Nephron progenitor cell (in vitro differentiated cells): ENCODE results near the gene OR2AT4.

Source experiments
- DNase-seq: peaks from one replicate; pipeline ENCODE4 v3.0.0; 2021
- H3K27ac Mint-ChIP-seq: 2 replicates; pipeline ENCODE4 v1.8.0; 2021; ENCODE audit warnings: mild to moderate bottlenecking, moderate library complexity, mixed read lengths
- H3K27me3 Mint-ChIP-seq: 2 replicates; pipeline ENCODE4 v1.8.0; 2021; ENCODE audit warnings: mild to moderate bottlenecking, low read depth, mixed read lengths; ENCODE audit not compliant: poor library complexity
- H3K36me3 Mint-ChIP-seq: 2 replicates; pipeline ENCODE4 v1.8.0; 2021; ENCODE audit warnings: low read depth, mixed read lengths
- H3K4me1 Mint-ChIP-seq: 2 replicates; pipeline ENCODE4 v1.8.0; 2021; ENCODE audit warnings: mixed read lengths
- H3K4me3 Mint-ChIP-seq: 2 replicates; pipeline ENCODE4 v1.8.0; 2021; ENCODE audit warnings: mild to moderate bottlenecking, moderate library complexity, mixed read lengths
- H3K9me3 Mint-ChIP-seq: 2 replicates; pipeline ENCODE4 v1.8.0; 2021; ENCODE audit warnings: mild to moderate bottlenecking, moderate library complexity, mixed read lengths
- TF ChIP-seq, protein P1 (sequence below): fragments of 200-600 bp; sonication (generic); IDR thresholded peaks from 2 replicates; pipeline ENCODE4 v1.5.0; 2021; ENCODE audit warnings: antibody characterized with exemption

OR2AT4 gene

DNA sequence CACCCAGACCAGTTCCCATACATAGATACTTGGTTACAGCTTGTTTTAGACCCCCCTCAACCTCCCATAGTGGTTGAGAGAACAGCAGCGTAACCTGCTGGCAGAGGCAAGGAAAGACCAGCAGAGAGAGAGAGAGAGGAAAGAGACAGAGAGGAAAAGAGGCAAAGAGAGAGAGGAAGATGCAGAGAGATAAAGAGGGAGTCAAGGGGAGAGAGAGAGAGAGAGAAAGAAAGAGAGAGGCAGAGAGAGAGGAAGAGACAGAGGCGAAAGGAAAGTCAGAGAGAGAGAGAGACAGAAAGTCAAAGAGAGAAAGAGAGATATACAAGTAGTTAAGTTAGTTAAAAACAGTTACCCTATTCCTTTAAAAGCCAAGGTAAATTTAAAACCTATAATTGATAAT, 55.4 kb downstream of the OR2AT4 start:
- Mint-ChIP-seq H3K9me3 (peaks cover 12% of the 10 kb centered on the region), H3K27ac (no peak overlapping the region), H3K4me3 (no peak overlapping the region), H3K4me1 (peaks cover 4% of the 10 kb centered on the region), H3K27me3 (peaks cover 11% of the 10 kb centered on the region), H3K36me3 (no peaks in the 10 kb centered on the region)
- DNase-seq, result no peak
- TF ChIP-seq, protein P1, sequence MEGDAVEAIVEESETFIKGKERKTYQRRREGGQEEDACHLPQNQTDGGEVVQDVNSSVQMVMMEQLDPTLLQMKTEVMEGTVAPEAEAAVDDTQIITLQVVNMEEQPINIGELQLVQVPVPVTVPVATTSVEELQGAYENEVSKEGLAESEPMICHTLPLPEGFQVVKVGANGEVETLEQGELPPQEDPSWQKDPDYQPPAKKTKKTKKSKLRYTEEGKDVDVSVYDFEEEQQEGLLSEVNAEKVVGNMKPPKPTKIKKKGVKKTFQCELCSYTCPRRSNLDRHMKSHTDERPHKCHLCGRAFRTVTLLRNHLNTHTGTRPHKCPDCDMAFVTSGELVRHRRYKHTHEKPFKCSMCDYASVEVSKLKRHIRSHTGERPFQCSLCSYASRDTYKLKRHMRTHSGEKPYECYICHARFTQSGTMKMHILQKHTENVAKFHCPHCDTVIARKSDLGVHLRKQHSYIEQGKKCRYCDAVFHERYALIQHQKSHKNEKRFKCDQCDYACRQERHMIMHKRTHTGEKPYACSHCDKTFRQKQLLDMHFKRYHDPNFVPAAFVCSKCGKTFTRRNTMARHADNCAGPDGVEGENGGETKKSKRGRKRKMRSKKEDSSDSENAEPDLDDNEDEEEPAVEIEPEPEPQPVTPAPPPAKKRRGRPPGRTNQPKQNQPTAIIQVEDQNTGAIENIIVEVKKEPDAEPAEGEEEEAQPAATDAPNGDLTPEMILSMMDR, result no peak

DNA sequence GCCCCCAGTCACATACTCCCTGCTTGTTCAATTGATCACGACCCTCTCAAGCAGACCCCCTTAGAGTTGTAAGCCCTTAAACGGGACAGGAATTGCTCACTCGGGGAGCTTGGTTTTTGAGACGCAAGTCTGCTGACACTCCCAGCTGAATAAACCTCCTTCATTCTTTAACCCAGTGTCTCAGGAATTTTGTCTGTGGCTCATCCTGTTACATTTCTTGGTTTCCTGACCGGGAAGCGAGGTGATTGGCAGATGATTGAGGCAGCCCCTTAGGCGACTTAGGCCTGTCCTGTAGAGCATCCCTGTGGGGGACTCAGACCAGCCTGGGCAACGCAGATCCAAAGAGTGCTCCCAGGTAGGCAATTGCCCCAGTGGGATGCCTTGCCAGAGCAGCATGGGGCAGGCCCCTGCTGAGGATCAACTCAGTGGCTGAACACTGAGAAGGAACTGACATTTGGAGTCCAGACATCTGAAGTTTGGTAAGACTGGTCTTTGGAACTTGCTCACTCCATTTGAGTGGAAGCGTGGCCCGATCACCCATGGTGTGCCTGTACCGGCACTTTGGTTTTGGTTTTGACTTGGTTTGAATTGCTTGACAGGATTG, 56.4 kb downstream of the OR2AT4 start:
- H3K36me3 Mint-ChIP-seq, result no peaks in the 10 kb centered on the region
- TF ChIP-seq, protein P1, result no peak
- H3K27ac Mint-ChIP-seq, result no peak overlapping the region
- peaks cover 10% of the 10 kb centered on the region for H3K4me1 Mint-ChIP-seq
- DNase-seq, result no peak
- H3K9me3 Mint-ChIP-seq, result peaks cover 12% of the 10 kb centered on the region
- H3K27me3 Mint-ChIP-seq, result peaks cover 10% of the 10 kb centered on the region
- no peak overlapping the region for H3K4me3 Mint-ChIP-seq

DNA sequence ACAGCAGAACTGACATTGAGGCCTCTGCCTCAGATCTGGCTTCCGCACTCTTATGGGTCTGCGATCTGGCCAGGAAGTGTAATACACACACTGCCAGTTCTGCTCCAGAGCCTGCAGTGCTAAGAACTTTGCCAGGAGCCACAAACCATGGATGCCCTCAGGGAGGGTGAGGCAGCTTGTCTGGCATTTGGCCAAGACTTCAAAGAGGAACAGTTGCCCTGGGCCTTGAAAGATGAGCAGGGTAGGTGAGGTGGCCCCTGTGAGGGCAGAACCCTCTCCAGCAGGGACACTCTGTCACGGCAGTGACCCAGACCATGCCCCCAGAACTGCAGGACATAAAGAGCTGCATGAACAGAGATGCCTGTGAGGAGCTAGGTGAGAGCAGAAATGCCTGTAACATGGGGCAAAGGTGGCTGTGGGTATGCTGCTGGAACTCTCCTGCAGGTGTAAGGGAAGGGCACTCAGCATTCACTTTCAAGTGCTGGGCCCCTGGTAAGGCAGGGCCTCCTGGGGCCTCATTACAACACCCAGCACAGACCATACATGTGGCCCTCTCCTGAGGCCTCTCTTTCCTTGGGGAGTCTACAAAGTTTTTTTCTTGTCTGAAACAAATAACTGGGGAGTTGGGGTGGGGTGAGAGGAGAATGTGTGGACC, 60.6 kb downstream of the OR2AT4 start:
- no peak for DNase-seq
- no peak overlapping the region for H3K4me3 Mint-ChIP-seq
- peaks cover 6% of the 10 kb centered on the region for H3K27me3 Mint-ChIP-seq
- TF ChIP-seq, protein P1, result no peak
- H3K36me3 Mint-ChIP-seq, result no peaks in the 10 kb centered on the region
- H3K9me3 Mint-ChIP-seq, result peaks cover 9% of the 10 kb centered on the region
- H3K27ac Mint-ChIP-seq, result peak overlapping the region; percentile 53
- H3K4me1 Mint-ChIP-seq, result peaks cover 10% of the 10 kb centered on the region

DNA sequence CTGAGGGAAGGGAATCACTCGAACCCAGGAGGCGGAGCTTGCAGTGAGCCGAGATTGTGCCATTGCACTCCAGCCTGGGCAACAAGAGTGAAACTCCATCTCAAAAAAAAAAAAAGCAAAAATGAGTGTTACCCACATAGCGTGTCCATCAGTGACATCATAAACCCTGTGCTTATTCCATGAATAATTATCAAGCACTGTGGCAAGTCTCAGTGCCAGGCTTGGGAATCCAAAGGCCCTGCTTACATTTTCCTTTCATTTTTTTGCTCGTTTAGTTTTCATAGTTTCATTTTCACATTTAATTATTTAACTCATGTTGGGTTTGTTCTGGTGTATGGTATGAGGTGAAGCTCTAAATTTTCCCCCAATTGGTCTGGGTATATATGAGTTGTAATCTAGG, 61.4 kb downstream of the OR2AT4 start:
- H3K9me3 Mint-ChIP-seq, result peaks cover 1% of the 10 kb centered on the region
- DNase-seq, result no peak
- peaks cover 6% of the 10 kb centered on the region for H3K27me3 Mint-ChIP-seq
- no peak overlapping the region for H3K4me3 Mint-ChIP-seq
- no peaks in the 10 kb centered on the region for H3K36me3 Mint-ChIP-seq
- H3K27ac Mint-ChIP-seq, result no peak overlapping the region
- peaks cover 10% of the 10 kb centered on the region for H3K4me1 Mint-ChIP-seq
- TF ChIP-seq, protein P1, result no peak

DNA sequence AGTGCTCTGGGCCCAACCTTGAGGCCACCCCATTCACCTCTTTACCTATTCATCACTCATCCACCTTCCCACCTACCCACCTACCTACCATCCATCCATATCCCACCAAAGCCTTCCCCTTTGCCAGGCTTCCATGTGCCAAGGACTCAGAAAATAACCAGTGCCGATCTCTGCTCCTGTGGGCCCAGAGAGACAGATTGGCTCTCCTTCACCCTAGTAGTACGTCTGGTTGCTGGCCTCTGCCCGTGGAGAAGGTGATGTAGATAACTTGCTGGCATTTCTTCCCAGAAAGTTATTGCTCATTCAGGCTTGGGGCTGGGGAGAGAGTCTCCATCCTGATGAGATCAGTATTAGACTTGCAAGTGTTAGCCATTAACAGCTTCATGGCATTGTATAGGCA, 62.8 kb downstream of the OR2AT4 start:
- Mint-ChIP-seq H3K27ac (no peak overlapping the region), H3K4me3 (no peak overlapping the region), H3K27me3 (peaks cover 8% of the 10 kb centered on the region), H3K4me1 (peaks cover 10% of the 10 kb centered on the region), H3K36me3 (no peaks in the 10 kb centered on the region), H3K9me3 (no peaks in the 10 kb centered on the region)
- TF ChIP-seq, protein P1, result no peak
- DNase-seq, result no peak

DNA sequence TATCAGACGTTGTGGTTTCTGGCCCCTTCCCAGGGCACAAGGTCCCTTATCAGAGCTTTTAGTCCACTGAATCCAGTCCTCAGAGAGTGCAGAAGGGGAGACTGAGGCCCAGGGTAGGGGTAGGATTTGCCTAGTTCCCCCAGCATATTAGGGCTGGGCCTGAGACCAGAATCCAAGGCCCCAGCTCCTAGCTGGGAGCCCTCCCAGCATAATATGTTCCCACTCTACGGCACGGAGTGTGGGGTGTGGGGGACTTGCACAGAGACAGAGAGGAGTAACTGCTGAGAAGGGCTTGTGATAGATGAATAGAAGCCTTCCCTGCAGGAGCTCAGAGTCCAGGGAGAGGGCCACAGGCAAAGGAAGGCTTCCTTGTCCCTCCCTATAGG, 64.1 kb downstream of the OR2AT4 start:
- TF ChIP-seq, protein P1, result no peak
- H3K36me3 Mint-ChIP-seq, result no peaks in the 10 kb centered on the region
- no peak overlapping the region for H3K4me3 Mint-ChIP-seq
- H3K27me3 Mint-ChIP-seq, result peaks cover 16% of the 10 kb centered on the region
- H3K27ac Mint-ChIP-seq, result no peak overlapping the region
- no peak for DNase-seq
- H3K4me1 Mint-ChIP-seq, result peaks cover 10% of the 10 kb centered on the region
- H3K9me3 Mint-ChIP-seq, result no peaks in the 10 kb centered on the region
